MM.1S (cell line): ENCODE results near the gene PRKAG2.

ENCODE experiments used
- EZH2 ChIP-seq: fragments of 300-600 bp; sonication (generic); optimal IDR thresholded peaks from 2 replicates; pipeline ENCODE3; 2017; ENCODE audit warnings: low read depth, mild to moderate bottlenecking, antibody characterized with exemption, low read length, mixed read lengths
- EZH2phosphoT487 ChIP-seq: fragments of 300-600 bp; sonication (generic); IDR thresholded peaks from 2 replicates; pipeline ENCODE4 v1.6.1; 2018; ENCODE audit warnings: antibody characterized with exemption, low read length
- TF ChIP-seq, protein P1 (sequence below): fragments of 300-600 bp; sonication (generic); IDR thresholded peaks from 2 replicates; pipeline ENCODE4 v1.5.1; 2016; ENCODE audit warnings: antibody characterized with exemption, low read length, mixed read lengths

DNA sequence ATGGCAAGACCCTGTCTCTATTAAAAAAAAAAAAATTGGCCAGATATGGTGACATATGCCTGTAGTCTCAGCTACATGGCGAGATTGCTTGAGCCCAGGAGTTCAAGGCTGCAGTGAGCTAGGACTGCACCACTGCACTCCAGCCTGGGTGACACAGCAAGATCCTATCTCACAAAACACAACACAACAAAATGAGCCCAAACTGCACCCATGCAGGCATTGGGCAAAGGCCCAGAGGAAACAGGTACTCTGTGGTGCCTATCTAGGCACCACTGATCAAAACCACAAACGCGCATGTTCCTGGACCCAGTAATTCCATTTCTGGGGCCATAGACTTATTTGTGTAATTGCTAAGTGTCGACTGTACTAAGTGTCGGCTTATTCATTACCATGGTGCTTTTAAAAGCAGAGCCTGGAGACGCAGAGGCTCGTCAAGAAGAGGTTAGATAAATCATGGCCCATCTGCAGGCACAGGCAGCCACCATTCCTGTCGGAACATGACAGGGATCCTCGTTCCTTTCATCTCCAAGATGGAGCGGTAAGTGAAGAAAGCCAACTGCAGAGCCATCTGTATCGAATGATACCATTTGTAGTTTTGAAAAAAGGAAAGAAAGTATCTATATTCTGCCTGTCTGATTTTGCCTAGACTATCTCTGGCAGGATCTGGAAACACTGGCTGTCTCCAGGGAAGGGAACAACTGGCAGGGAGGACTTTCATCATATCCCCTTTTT is 196.9 kb downstream of the PRKAG2 start:
- TF ChIP-seq, protein P1, sequence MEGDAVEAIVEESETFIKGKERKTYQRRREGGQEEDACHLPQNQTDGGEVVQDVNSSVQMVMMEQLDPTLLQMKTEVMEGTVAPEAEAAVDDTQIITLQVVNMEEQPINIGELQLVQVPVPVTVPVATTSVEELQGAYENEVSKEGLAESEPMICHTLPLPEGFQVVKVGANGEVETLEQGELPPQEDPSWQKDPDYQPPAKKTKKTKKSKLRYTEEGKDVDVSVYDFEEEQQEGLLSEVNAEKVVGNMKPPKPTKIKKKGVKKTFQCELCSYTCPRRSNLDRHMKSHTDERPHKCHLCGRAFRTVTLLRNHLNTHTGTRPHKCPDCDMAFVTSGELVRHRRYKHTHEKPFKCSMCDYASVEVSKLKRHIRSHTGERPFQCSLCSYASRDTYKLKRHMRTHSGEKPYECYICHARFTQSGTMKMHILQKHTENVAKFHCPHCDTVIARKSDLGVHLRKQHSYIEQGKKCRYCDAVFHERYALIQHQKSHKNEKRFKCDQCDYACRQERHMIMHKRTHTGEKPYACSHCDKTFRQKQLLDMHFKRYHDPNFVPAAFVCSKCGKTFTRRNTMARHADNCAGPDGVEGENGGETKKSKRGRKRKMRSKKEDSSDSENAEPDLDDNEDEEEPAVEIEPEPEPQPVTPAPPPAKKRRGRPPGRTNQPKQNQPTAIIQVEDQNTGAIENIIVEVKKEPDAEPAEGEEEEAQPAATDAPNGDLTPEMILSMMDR, result no peak
- TF ChIP-seq EZH2phosphoT487, result no peak
- no peak for TF ChIP-seq EZH2
